Stimulated activated CD8-positive, alpha-beta memory T cell treated with anti-CD3 and anti-CD28 coated beads, Interleukin-4, amount 100 ng/mL, for 4 hours (primary cell): ENCODE data around the gene RAP2C.

Source experiments
- DNase-seq, 2 donors: peaks; one replicate each; pipeline ENCODE4 v3.0.0-alpha.2; 2020; ENCODE audit warnings: low read depth in 2 of 2, low spot score in 1 of 2

RAP2C gene

GRCh38 chrX:132219343-132219768 is at the start of gene RAP2C:
RAP2C (minus strand) TSS chrX:132219447; CDS start chrX:132217268, 2,179 bp downstream.
- no peak for DNase-seq

GRCh38 chrX:132267392-132267791 is 48.1 kb upstream of the RAP2C start:
- no peak for DNase-seq

GRCh38 chrX:132266583-132267355 is 47.5 kb upstream of the RAP2C start:
- no peak for DNase-seq

- no peak for DNase-seq
These were observed 43.9 kb upstream of the RAP2C start for GRCh38 chrX:132263127-132263526.

- no peak for DNase-seq
These were observed 39.3 kb upstream of the RAP2C start for GRCh38 chrX:132258509-132258908.

- DNase-seq = no peak
These were observed 37.9 kb upstream of the RAP2C start for GRCh38 chrX:132257116-132257515.

GRCh38 chrX:132236121-132236520 is 16.9 kb upstream of the RAP2C start:
- DNase-seq = no peak

- no peak for DNase-seq
These were observed 16.2 kb upstream of the RAP2C start for GRCh38 chrX:132235488-132235887.

GRCh38 chrX:132231587-132231986 is 12.3 kb upstream of the RAP2C start:
- no peak for DNase-seq

- DNase-seq = no peak
These were observed 8.3 kb upstream of the RAP2C start for GRCh38 chrX:132227383-132228112.

- DNase-seq = no peak
These were observed 6.9 kb upstream of the RAP2C start for GRCh38 chrX:132226169-132226568.

- peak; percentile 49 to 65 for DNase-seq
These were observed 991 bp downstream of the RAP2C start for GRCh38 chrX:132218100-132218812.

- peak; percentile 45 to 60 for DNase-seq
These were observed 1.8 kb downstream of the RAP2C start for GRCh38 chrX:132217203-132218073.

- no peak for DNase-seq
These were observed 2.4 kb downstream of the RAP2C start for GRCh38 chrX:132216806-132217202.

GRCh38 chrX:132216283-132216682 is 3.0 kb downstream of the RAP2C start:
- no peak for DNase-seq

GRCh38 chrX:132214518-132214917 is 4.7 kb downstream of the RAP2C start:
- no peak for DNase-seq

- no peak for DNase-seq
These were observed 9.7 kb downstream of the RAP2C start for GRCh38 chrX:132209527-132209926.

- no peak for DNase-seq
These were observed 10.8 kb downstream of the RAP2C start for GRCh38 chrX:132208422-132208821.

- no peak for DNase-seq
These were observed 11.3 kb downstream of the RAP2C start for GRCh38 chrX:132207996-132208395.

GRCh38 chrX:132206259-132206658 is 13.0 kb downstream of the RAP2C start:
- no peak for DNase-seq

GRCh38 chrX:132204629-132205028 is 14.6 kb downstream of the RAP2C start:
- DNase-seq = no peak
